Vagina (tissue), 2 donors: ENCODE results near the gene KCNJ4.

Experiments
- CTCF ChIP-seq, 3 experiments: fragments of 450-650 bp in 2 of 3; fragments of 200-600 bp in 1 of 3; sonication (generic) in 1 of 3; IDR thresholded peaks; one replicate each; pipeline ENCODE4 v1.5.1; 2017 to 2019; ENCODE audit warnings: antibody characterized with exemption in 3 of 3, mild to moderate bottlenecking in 2 of 3, moderate library complexity in 2 of 3
- POLR2A ChIP-seq, 2 donors: fragments of 450-650 bp; IDR thresholded peaks; one replicate each; pipeline ENCODE4 v1.6.1; 2017; ENCODE audit warnings: antibody characterized with exemption in 2 of 2, mild to moderate bottlenecking in 2 of 2, moderate library complexity in 2 of 2
- POLR2AphosphoS5 ChIP-seq, 2 donors: sonication (generic); formaldehyde crosslinking; IDR thresholded peaks; one replicate each; pipeline ENCODE4 v1.9.0; 2017; ENCODE audit warnings: antibody characterized with exemption in 2 of 2, mild to moderate bottlenecking in 2 of 2, low read depth in 1 of 2; ENCODE audit not compliant: insufficient read depth in 1 of 2

DNA sequence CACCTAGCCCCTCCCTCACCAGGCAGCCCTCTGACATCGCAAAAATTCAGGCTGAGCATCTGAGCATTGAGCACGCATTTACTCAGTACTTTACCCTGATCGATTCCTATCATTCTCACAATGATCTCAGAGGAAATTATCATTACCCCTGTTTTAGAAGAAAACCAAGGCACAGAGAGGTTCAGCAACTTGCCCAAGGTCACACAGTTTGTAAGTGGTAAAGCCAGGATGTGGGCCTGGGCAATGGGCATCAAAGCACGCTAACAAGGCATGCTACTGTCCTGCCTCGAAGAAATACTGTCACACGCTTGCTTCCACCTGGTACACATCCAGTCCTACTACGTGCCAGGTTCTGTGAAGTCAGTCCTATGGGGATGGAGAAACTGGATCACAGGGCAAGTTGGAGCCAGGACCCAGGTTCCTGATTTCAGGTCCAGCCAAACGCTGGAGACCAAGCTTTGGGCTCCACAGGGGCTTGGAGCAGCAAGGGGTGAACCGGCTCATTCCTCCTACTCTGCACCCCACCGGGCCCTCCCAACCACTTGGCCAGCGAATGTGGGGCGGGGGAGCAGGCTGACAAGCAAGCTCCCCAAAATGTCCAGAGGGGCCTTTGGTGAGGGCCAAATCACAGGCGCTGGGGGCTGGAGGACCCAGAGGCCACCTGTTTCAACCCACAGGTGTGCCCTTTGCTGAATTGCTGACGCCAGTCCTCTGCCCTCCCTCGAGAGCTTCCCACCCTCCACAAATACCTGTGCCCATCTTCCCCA is 18.2 kb downstream of the KCNJ4 start:
- TF ChIP-seq CTCF (IDR thresholded peaks at IDR 0.05) (no peak), POLR2AphosphoS5 (IDR thresholded peaks at IDR 0.05; ENCODE audit: insufficient read depth in 1 of 2, low read depth in 1 of 2) (no peak), POLR2A (IDR thresholded peaks at IDR 0.05) (no peak)
